Muscle of leg (tissue), 11 donors: ENCODE results near the gene COL5A3. TPM values are rescaled to one million over a fixed set of nuclear protein-coding genes. Genes with fewer than 3 reads are reported as not detected.
A peak's percentile ranks its signal among the peaks of the same experiment; 100 is the strongest.

Experiments
- DNase-seq: peaks from one replicate; pipeline ENCODE4 v3.0.0; 2013
- H3K27ac ChIP-seq: one replicate; pipeline ENCODE4 v1.5.1; 2013; ENCODE audit warnings: mild to moderate bottlenecking, low read length, control low read depth
- H3K27me3 ChIP-seq: one replicate; pipeline ENCODE4 v1.6.1; 2013; ENCODE audit warnings: low read length; ENCODE audit not compliant: control insufficient read depth, insufficient read depth
- H3K36me3 ChIP-seq: one replicate; pipeline ENCODE4 v1.6.1; 2013; ENCODE audit warnings: low read length; ENCODE audit not compliant: control insufficient read depth, insufficient read depth
- H3K4me1 ChIP-seq: one replicate; pipeline ENCODE4 v1.6.1; 2013; ENCODE audit warnings: low read length; ENCODE audit not compliant: control insufficient read depth, insufficient read depth
- H3K4me3 ChIP-seq: one replicate; pipeline ENCODE4 v1.5.1; 2013; ENCODE audit warnings: low read length, control low read depth
- H3K9me3 ChIP-seq: replicated peaks from 2 replicates; pipeline ENCODE4 v1.6.1; 2013; ENCODE audit warnings: low read depth, low read length; ENCODE audit not compliant: control insufficient read depth
- WGBS: methylation state at CpG from one replicate; pipeline ENCODE4 v1.1.5; 2013; ENCODE audit warnings: missing lambda C conversion rate; ENCODE audit not compliant: insufficient coverage; 5-methylcytosine and 5-hydroxymethylcytosine counted together
- polyA plus RNA-seq, 8 donors: library from polyadenylated mRNA; unstranded; fragments of 120-200 nt; gene quantifications; one replicate each; pipeline versions ENCODE4 v1.2.1 to v1.2.3, GENCODE V29; 2013; ENCODE audit warnings: inconsistent platforms in 1 of 8, low replicate concordance in 1 of 8; ENCODE audit not compliant: insufficient read length in 8 of 8, insufficient read depth in 1 of 8
- total RNA-seq: library from RNA; stranded (reverse); fragments of 120-200 nt; gene quantifications from one replicate; pipeline ENCODE4 v1.2.4, GENCODE V29; 2013

Gene COL5A3
- total and polyA plus RNA-seq, 9 donors, result 42.0 to 122 (median 89.4) TPM

DNA sequence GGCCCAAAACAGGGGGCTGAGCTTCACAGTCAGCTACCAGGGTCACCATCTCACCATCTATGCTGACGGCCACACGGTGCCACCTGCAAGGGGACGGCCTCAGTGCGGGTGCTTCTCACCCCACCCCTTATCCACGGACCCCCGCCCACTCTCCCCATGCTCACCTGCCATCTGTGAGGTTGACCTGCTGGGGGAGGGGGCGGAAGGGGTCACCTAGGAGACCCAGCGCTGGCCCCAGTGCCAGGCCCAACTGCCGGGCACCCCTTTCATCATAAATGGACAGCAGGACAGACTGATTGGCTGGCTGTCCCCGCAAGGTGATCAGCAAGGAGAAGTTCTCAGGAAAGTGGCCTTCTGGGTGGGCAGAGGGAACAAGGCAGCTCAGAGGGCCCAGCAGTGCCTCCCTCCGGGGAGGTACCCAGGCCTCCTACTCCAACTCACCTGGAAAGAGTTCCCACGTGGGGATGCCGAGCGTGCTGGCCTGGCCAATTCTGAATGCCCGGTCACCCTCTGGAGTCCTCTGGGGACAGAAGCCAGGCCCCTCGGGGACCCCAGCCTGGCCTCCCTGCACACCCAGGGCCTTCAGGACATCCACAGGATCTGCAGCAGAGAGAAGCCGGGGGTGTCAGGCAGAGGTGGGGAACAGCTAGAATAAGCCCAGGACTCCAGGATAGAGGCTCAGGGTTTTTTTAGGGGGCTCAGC lies 4.5 kb downstream of the COL5A3 start:
- H3K9me3 ChIP-seq, result no peaks in the 10 kb centered on the region
- H3K4me1 ChIP-seq, result peaks cover 48% of the 10 kb centered on the region
- H3K4me3 ChIP-seq, result no peak overlapping the region
- H3K36me3 ChIP-seq, result peaks cover 32% of the 10 kb centered on the region
- H3K27ac ChIP-seq, result peak overlapping the region; percentile 64
- 54% methylated on average over 6 of the region's 17 CpGs for WGBS
- H3K27me3 ChIP-seq, result peaks cover 11% of the 10 kb centered on the region
- no peak for DNase-seq

DNA sequence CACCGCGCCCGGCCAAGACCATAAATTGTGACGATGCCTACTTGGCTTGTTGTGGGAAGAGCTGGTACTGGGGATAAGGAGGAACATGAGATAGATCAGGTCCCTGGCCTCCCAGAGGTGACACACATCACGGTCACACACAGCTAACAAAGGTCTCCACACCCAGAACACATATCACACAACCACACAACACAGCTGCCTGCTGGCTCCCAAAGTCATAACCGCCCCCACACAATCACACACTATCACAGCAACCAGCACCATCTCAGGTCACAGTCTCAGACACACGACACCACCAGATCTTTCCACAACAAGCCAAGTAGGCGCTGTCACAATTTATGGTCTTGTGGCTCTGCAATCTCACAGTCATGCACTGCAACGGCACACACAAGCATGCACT lies 5.7 kb downstream of the COL5A3 start:
- 78% methylated on average over 6 of the region's 9 CpGs for WGBS
- H3K4me1 ChIP-seq, result peaks cover 46% of the 10 kb centered on the region
- H3K36me3 ChIP-seq, result peaks cover 35% of the 10 kb centered on the region
- H3K9me3 ChIP-seq, result no peaks in the 10 kb centered on the region
- H3K27ac ChIP-seq, result no peak overlapping the region
- DNase-seq, result no peak
- H3K4me3 ChIP-seq, result no peak overlapping the region
- peaks cover 3% of the 10 kb centered on the region for H3K27me3 ChIP-seq

DNA sequence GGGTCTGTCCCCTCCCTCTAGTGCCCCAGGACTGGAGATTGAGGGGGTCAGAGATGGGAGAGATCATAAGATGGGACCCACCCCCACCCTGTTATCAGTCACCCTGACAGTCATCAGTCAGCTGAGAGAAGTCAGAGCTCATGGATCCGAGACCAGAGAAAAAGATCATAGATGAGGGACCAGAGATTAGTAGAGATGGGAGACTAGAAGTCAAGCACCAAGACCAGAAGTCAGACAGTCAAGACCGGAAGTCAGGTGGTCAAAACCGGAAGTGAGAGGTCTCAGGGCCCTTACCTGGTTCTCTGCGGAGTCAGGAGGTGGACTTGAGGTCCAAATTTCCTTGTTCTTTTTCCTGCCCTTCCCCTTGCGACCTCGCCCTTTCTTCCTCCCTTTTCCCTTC lies 7.0 kb downstream of the COL5A3 start:
- WGBS, result 76% methylated on average over 6 of the region's 6 CpGs
- DNase-seq, result no peak
- Histone ChIP-seq H3K27ac (no peak overlapping the region), H3K9me3 (no peaks in the 10 kb centered on the region), H3K4me1 (peaks cover 33% of the 10 kb centered on the region), H3K36me3 (peaks cover 37% of the 10 kb centered on the region), H3K4me3 (no peak overlapping the region), H3K27me3 (no peaks in the 10 kb centered on the region)

- Histone ChIP-seq H3K4me1 (peaks cover 21% of the 10 kb centered on the region), H3K27me3 (no peaks in the 10 kb centered on the region), H3K27ac (no peak overlapping the region), H3K36me3 (peaks cover 51% of the 10 kb centered on the region), H3K4me3 (no peak overlapping the region), H3K9me3 (no peaks in the 10 kb centered on the region)
- 40% methylated on average over 3 of the region's 6 CpGs for WGBS
- no peak for DNase-seq
These were observed 8.4 kb downstream of the COL5A3 start for GRCh38 chr19:10001899-10002298.

DNA sequence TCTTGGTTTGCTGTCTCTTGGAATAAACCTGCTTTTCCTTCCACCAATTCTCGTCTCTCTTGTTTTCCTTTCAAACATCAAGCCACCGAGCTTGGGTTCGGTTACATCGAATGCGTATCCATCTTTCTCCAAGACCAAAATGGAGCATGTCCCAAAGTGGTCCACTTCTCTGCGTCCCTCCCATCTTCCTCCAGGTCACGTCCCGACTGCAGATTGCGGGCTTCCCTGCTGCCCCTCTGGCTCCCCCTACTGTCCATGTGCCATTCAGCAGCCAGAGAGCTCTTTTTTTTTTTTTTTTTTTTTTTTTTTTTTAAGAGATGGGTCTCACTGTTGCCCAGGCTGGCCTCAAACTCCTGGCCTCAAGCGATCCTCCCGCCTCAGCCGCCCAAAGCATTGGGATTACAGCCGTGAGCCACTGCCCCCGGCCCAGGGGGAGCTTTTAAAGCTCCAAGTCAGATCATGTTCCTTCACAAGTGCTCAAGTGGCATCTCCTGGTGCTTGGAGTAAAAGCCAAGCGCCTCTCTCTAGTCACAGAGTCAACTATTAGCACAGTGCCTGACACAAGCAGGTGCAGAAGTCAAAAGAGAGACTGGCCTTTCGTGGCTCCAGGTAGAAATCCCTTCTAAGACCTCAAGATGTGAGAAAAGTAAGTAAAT lies 10.0 kb downstream of the COL5A3 start:
- H3K4me1 ChIP-seq, result peaks cover 6% of the 10 kb centered on the region
- H3K4me3 ChIP-seq, result no peak overlapping the region
- WGBS, result 13% methylated on average over 11 of the region's 16 CpGs
- peaks cover 55% of the 10 kb centered on the region for H3K36me3 ChIP-seq
- no peaks in the 10 kb centered on the region for H3K9me3 ChIP-seq
- H3K27me3 ChIP-seq, result no peaks in the 10 kb centered on the region
- H3K27ac ChIP-seq, result no peak overlapping the region
- DNase-seq, result peak; percentile 84

GRCh38 chr19:9996541-9996940 lies 13.8 kb downstream of the COL5A3 start:
- H3K27me3 ChIP-seq, result no peaks in the 10 kb centered on the region
- no peak overlapping the region for H3K4me3 ChIP-seq
- WGBS, result 63% methylated on average over 4 of the region's 5 CpGs

GRCh38 chr19:9995999-9996398 lies 14.3 kb downstream of the COL5A3 start:
- peaks cover 55% of the 10 kb centered on the region for H3K36me3 ChIP-seq
- WGBS, result 100% methylated on average over 1 of the region's 7 CpGs
- no peaks in the 10 kb centered on the region for H3K27me3 ChIP-seq
- no peak for DNase-seq
- no peak overlapping the region for H3K27ac ChIP-seq
- peaks cover 6% of the 10 kb centered on the region for H3K4me1 ChIP-seq
- H3K4me3 ChIP-seq, result no peak overlapping the region
- H3K9me3 ChIP-seq, result no peaks in the 10 kb centered on the region

More at GRCh38 chr19:9996541-9996940, 13.8 kb downstream of the COL5A3 start:
- H3K27ac ChIP-seq, result no peak overlapping the region
- peaks cover 6% of the 10 kb centered on the region for H3K4me1 ChIP-seq
- no peaks in the 10 kb centered on the region for H3K9me3 ChIP-seq
- peaks cover 51% of the 10 kb centered on the region for H3K36me3 ChIP-seq
- no peak for DNase-seq

GRCh38 chr19:9995084-9995483 lies 15.2 kb downstream of the COL5A3 start:
- WGBS, result 72% methylated on average over 3 of the region's 8 CpGs
- Histone ChIP-seq H3K9me3 (no peaks in the 10 kb centered on the region), H3K4me1 (peaks cover under 1% of the 10 kb centered on the region), H3K27me3 (no peaks in the 10 kb centered on the region), H3K36me3 (peaks cover 56% of the 10 kb centered on the region), H3K4me3 (no peak overlapping the region), H3K27ac (no peak overlapping the region)
- no peak for DNase-seq

GRCh38 chr19:9991425-9992191 lies 18.7 kb downstream of the COL5A3 start:
- no peak for DNase-seq
- Histone ChIP-seq H3K4me1 (peaks cover 10% of the 10 kb centered on the region), H3K9me3 (no peaks in the 10 kb centered on the region), H3K27ac (no peak overlapping the region), H3K27me3 (no peaks in the 10 kb centered on the region), H3K4me3 (no peak overlapping the region), H3K36me3 (peaks cover 56% of the 10 kb centered on the region)
- 73% methylated on average over 7 of the region's 11 CpGs for WGBS

GRCh38 chr19:9989504-9989903 lies 20.8 kb downstream of the COL5A3 start:
- Histone ChIP-seq H3K36me3 (peaks cover 55% of the 10 kb centered on the region), H3K9me3 (no peaks in the 10 kb centered on the region), H3K27me3 (no peaks in the 10 kb centered on the region), H3K4me1 (peaks cover 13% of the 10 kb centered on the region), H3K4me3 (no peak overlapping the region), H3K27ac (no peak overlapping the region)
- WGBS, result 82% methylated on average over 2 of the region's 3 CpGs
- no peak for DNase-seq
